Vagina (tissue), 2 donors: ENCODE results near the gene ZNF547. TPM values are rescaled to one million over a fixed set of nuclear protein-coding genes. Genes with fewer than 3 reads are reported as not detected.

Experiments used
- DNase-seq, 2 donors: peaks; one replicate each; pipeline ENCODE4 v3.0.0-alpha.2; 2017; ENCODE audit errors: extremely low spot score in 2 of 2
- H3K27ac ChIP-seq: fragments of 200-600 bp; sonication (generic); one replicate; pipeline ENCODE4 v1.5.1; 2019
- H3K27me3 ChIP-seq: fragments of 200-600 bp; sonication (generic); one replicate; pipeline ENCODE4 v1.5.1; 2019
- H3K36me3 ChIP-seq, 2 donors: fragments of 200-600 bp; sonication (generic); one replicate each; pipeline ENCODE4 v1.5.1; 2017 to 2019
- H3K4me1 ChIP-seq: fragments of 200-600 bp; sonication (generic); one replicate; pipeline ENCODE4 v1.5.1; 2019
- H3K4me3 ChIP-seq, 2 donors: fragments of 200-600 bp; sonication (generic); 1 replicate in 1 of 2; 2 replicates in 1 of 2; pipeline ENCODE4 v1.5.1; 2016 to 2019
- H3K9me3 ChIP-seq: fragments of 200-600 bp; sonication (generic); one replicate; pipeline ENCODE4 v1.5.1; 2019
- CTCF ChIP-seq, 3 experiments: fragments of 450-650 bp in 2 of 3; fragments of 200-600 bp in 1 of 3; sonication (generic) in 1 of 3; IDR thresholded peaks; one replicate each; pipeline ENCODE4 v1.5.1; 2017 to 2019; ENCODE audit warnings: antibody characterized with exemption in 3 of 3, mild to moderate bottlenecking in 2 of 3, moderate library complexity in 2 of 3
- POLR2A ChIP-seq, 2 donors: fragments of 450-650 bp; IDR thresholded peaks; one replicate each; pipeline ENCODE4 v1.6.1; 2017; ENCODE audit warnings: antibody characterized with exemption in 2 of 2, mild to moderate bottlenecking in 2 of 2, moderate library complexity in 2 of 2
- POLR2AphosphoS5 ChIP-seq, 2 donors: sonication (generic); formaldehyde crosslinking; IDR thresholded peaks; one replicate each; pipeline ENCODE4 v1.9.0; 2017; ENCODE audit warnings: antibody characterized with exemption in 2 of 2, mild to moderate bottlenecking in 2 of 2, low read depth in 1 of 2; ENCODE audit not compliant: insufficient read depth in 1 of 2
- intact Hi-C: fragments of 100-400 bp; cut with DNase I; formaldehyde crosslinking; loops from one replicate; pipeline ENCODE4 v1.15.1; 2023
- total RNA-seq: library from RNA; depleted of rRNA; stranded (reverse); fragments of >200 nt; gene quantifications from one replicate; pipeline ENCODE4 v1.2.3, GENCODE V29; 2016

ZNF547 gene
- 3.2 TPM for total RNA-seq

- peak; percentile 99 for DNase-seq
- H3K27me3 ChIP-seq, result no peaks in the 10 kb centered on the region
- H3K4me3 ChIP-seq, result peak within 1 kb of the TSS; percentile 70 to 82
- peak in 1 of 2 donors; percentile 31 for TF ChIP-seq POLR2A (IDR thresholded peaks at IDR 0.05)
- peak; percentile 88 to 98 for TF ChIP-seq POLR2AphosphoS5 (IDR thresholded peaks at IDR 0.05; ENCODE audit: insufficient read depth in 1 of 2, low read depth in 1 of 2)
- no peak for TF ChIP-seq CTCF (IDR thresholded peaks at IDR 0.05)
- intact Hi-C loops, result no loop called here
- H3K9me3 ChIP-seq, result peaks cover 16% of the 10 kb centered on the region
- peak within 1 kb of the TSS; percentile 94 for H3K27ac ChIP-seq
- peaks cover 18% of the 10 kb centered on the region for H3K4me1 ChIP-seq
- H3K36me3 ChIP-seq, result peaks cover 0 to 16% of the 10 kb centered on the region in 2 donors
These were observed at the start of gene ZNF547, which contains the start of gene TRAPPC2B for GRCh38 chr19:57362997-57363687. Gene ZNF547, plus strand, starts transcription at chr19:57363551. Its CDS starts 5,005 bp downstream, at chr19:57368556. Gene TRAPPC2B, plus strand, starts transcription at chr19:57363551. Its CDS starts 1,283 bp downstream, at chr19:57364834.

GRCh38 chr19:57314146-57314545 is 49.2 kb upstream of the ZNF547 start:
- Histone ChIP-seq H3K4me1 (no peaks in the 10 kb centered on the region), H3K36me3 (no peaks in the 10 kb centered on the region), H3K4me3 (no peak overlapping the region), H3K27ac (no peak overlapping the region), H3K27me3 (no peaks in the 10 kb centered on the region), H3K9me3 (no peaks in the 10 kb centered on the region)
- intact Hi-C loops, result no loop called here
- DNase-seq, result no peak
- TF ChIP-seq POLR2AphosphoS5 (IDR thresholded peaks at IDR 0.05; ENCODE audit: insufficient read depth in 1 of 2, low read depth in 1 of 2), result no peak
- TF ChIP-seq POLR2A (IDR thresholded peaks at IDR 0.05), result no peak
- TF ChIP-seq CTCF (IDR thresholded peaks at IDR 0.05), result no peak

GRCh38 chr19:57317503-57317902 is 45.8 kb upstream of the ZNF547 start:
- no peak overlapping the region for H3K27ac ChIP-seq
- no peaks in the 10 kb centered on the region for H3K9me3 ChIP-seq
- TF ChIP-seq CTCF (IDR thresholded peaks at IDR 0.05), result no peak
- no peak for TF ChIP-seq POLR2A (IDR thresholded peaks at IDR 0.05)
- TF ChIP-seq POLR2AphosphoS5 (IDR thresholded peaks at IDR 0.05; ENCODE audit: insufficient read depth in 1 of 2, low read depth in 1 of 2), result no peak
- intact Hi-C loops, result no loop called here
- DNase-seq, result no peak
- no peaks in the 10 kb centered on the region for H3K27me3 ChIP-seq
- H3K4me3 ChIP-seq, result no peak overlapping the region
- H3K36me3 ChIP-seq, result peaks cover 0 to 1% of the 10 kb centered on the region in 2 donors
- H3K4me1 ChIP-seq, result peaks cover 19% of the 10 kb centered on the region

- DNase-seq, result no peak
- TF ChIP-seq POLR2A (IDR thresholded peaks at IDR 0.05) (no peak), CTCF (IDR thresholded peaks at IDR 0.05) (no peak), POLR2AphosphoS5 (IDR thresholded peaks at IDR 0.05; ENCODE audit: insufficient read depth in 1 of 2, low read depth in 1 of 2) (no peak)
- Histone ChIP-seq H3K27ac (peak overlapping the region; percentile 73), H3K4me3 (peak overlapping the region; percentile 85 to 87), H3K9me3 (peaks cover 12% of the 10 kb centered on the region), H3K36me3 (peaks cover 5 to 25% of the 10 kb centered on the region in 2 donors), H3K4me1 (peaks cover 20% of the 10 kb centered on the region), H3K27me3 (no peaks in the 10 kb centered on the region)
- intact Hi-C loops, result no loop called here
These were observed 43.5 kb upstream of the ZNF547 start for GRCh38 chr19:57319869-57320179.
